H1 (cell line): ENCODE measurements around the gene GRIK4. TPM values are rescaled to one million over a fixed set of nuclear protein-coding genes. Genes with fewer than 3 reads are reported as not detected.

Experiments
- CTCF ChIA-PET: fragments of 300-600 bp; sonication (Branson Sonifier 250); formaldehyde crosslinking; loops from one replicate; lab custom pipeline; 2021; ENCODE audit not compliant: partially characterized antibody; lab: Charles Lee
- POLR2A ChIA-PET: fragments of 300-600 bp; sonication (Branson Sonifier 250); formaldehyde crosslinking; loops from one replicate; lab custom pipeline; 2021; ENCODE audit warnings: inconsistent platforms; ENCODE audit not compliant: partially characterized antibody; lab: Charles Lee
- DNase-seq, 2 experiments: peaks; one replicate each; pipeline versions ENCODE4 v3.0.0 to v3.0.0-alpha.2; 2010 to 2022; ENCODE audit warnings: low spot score in 2 of 2, low read depth in 1 of 2, mixed read lengths in 1 of 2
- FAIRE-seq: peaks from 2 replicates; lab custom pipeline; 2011; peaks lifted over from hg19 to GRCh38; lab: Jason Lieb, UNC
- H2AFZ ChIP-seq: 2 replicates; pipeline ENCODE4 v1.8.1; 2012; ENCODE audit warnings: low read length, inconsistent platforms
- H2AK5ac ChIP-seq: 2 replicates; pipeline ENCODE4 v1.6.1; 2013; ENCODE audit warnings: low read depth, low read length
- H2BK120ac ChIP-seq: replicated peaks from 2 replicates; pipeline ENCODE3; 2013; ENCODE audit warnings: low read depth, low read length, inconsistent platforms
- H2BK12ac ChIP-seq: 2 replicates; pipeline ENCODE4 v1.6.1; 2013; ENCODE audit warnings: low read depth, low read length
- H2BK15ac ChIP-seq: 2 replicates; pipeline ENCODE4 v1.6.1; 2013; ENCODE audit warnings: low read length
- H2BK20ac ChIP-seq: 2 replicates; pipeline ENCODE4 v1.6.1; 2013; ENCODE audit warnings: low read length
- H2BK5ac ChIP-seq: 2 replicates; pipeline ENCODE4 v1.6.1; 2013; ENCODE audit warnings: low read depth, low read length
- H3K14ac ChIP-seq: 2 replicates; pipeline ENCODE4 v1.6.1; 2013; ENCODE audit warnings: inconsistent platforms; ENCODE audit not compliant: insufficient read length
- H3K18ac ChIP-seq: 2 replicates; pipeline ENCODE4 v1.6.1; 2013; ENCODE audit warnings: low read length; ENCODE audit errors: extremely low read depth
- H3K23ac ChIP-seq: 2 replicates; pipeline ENCODE4 v1.6.1; 2013; ENCODE audit warnings: inconsistent platforms; ENCODE audit not compliant: insufficient read length
- H3K23me2 ChIP-seq: 2 replicates; pipeline ENCODE4 v1.6.1; 2013; ENCODE audit warnings: low read depth, low read length
- H3K27ac ChIP-seq: 2 replicates; pipeline ENCODE4 v1.6.1; 2011; ENCODE audit warnings: low read depth, low read length, inconsistent platforms
- H3K27me3 ChIP-seq, 4 experiments: replicated peaks in 1 of 4; 1 replicate in 1 of 4; 2 replicates in 3 of 4; pipeline versions ENCODE4 v1.6.1 to v1.8.1; 2011 to 2013; ENCODE audit warnings: low read length in 3 of 4, mild to moderate bottlenecking in 3 of 4, inconsistent platforms in 2 of 4, mixed read lengths in 2 of 4, moderate library complexity in 1 of 4; ENCODE audit not compliant: control insufficient read depth in 3 of 4, insufficient read depth in 3 of 4; ENCODE audit errors: extremely low read depth in 1 of 4
- H3K36me3 ChIP-seq, 4 experiments: 2 replicates each; pipeline versions ENCODE4 v1.6.1 to v1.8.1; 2011 to 2013; ENCODE audit warnings: mild to moderate bottlenecking in 4 of 4, low read length in 3 of 4, moderate library complexity in 2 of 4, control low read depth in 1 of 4, inconsistent platforms in 1 of 4; ENCODE audit not compliant: insufficient read depth in 4 of 4, control insufficient read depth in 2 of 4
- H3K4ac ChIP-seq: replicated peaks from 2 replicates; pipeline ENCODE3; 2013; ENCODE audit warnings: low read length, low read depth, mixed read lengths, inconsistent platforms; ENCODE audit not compliant: insufficient read length
- H3K4me1 ChIP-seq, 4 experiments: replicated peaks in 1 of 4; 1 replicate in 1 of 4; 2 replicates in 3 of 4; pipeline versions ENCODE4 v1.6.1 to v1.8.1; 2011 to 2013; ENCODE audit warnings: low read length in 3 of 4, inconsistent platforms in 2 of 4, mixed read lengths in 1 of 4; ENCODE audit not compliant: insufficient read depth in 4 of 4, control insufficient read depth in 3 of 4
- H3K4me2 ChIP-seq, 2 experiments: 2 replicates each; pipeline versions ENCODE4 v1.6.1 to v1.8.1; 2011 to 2013; ENCODE audit warnings: low read depth in 2 of 2, low read length in 2 of 2, control low read depth in 1 of 2, inconsistent platforms in 1 of 2, mild to moderate bottlenecking in 1 of 2; ENCODE audit not compliant: insufficient read depth in 1 of 2
- H3K4me3 ChIP-seq, 4 experiments: fragments of 200-600, 300-600 bp in 1 of 4; sonication (generic), shearing (Covaris generic), sonication (Bioruptor Twin) in 1 of 4; 2 replicates each; pipeline versions ENCODE4 v1.5.1 to v1.8.1; 2011 to 2016; ENCODE audit warnings: low read length in 4 of 4, low read depth in 3 of 4, control low read depth in 2 of 4, inconsistent platforms in 2 of 4, mild to moderate bottlenecking in 2 of 4, mixed read lengths in 1 of 4, moderate library complexity in 1 of 4; ENCODE audit not compliant: insufficient read depth in 2 of 4; ENCODE audit errors: extremely low read depth in 1 of 4
- H3K56ac ChIP-seq: replicated peaks from 2 replicates; pipeline ENCODE3; 2013; ENCODE audit warnings: low read depth, mild to moderate bottlenecking, mixed read lengths, low read length, inconsistent platforms; ENCODE audit not compliant: insufficient read length
- H3K79me1 ChIP-seq: 2 replicates; pipeline ENCODE4 v1.6.1; 2013; ENCODE audit warnings: low read depth, low read length, control low read depth
- H3K79me2 ChIP-seq, 2 experiments: 2 replicates each; pipeline versions ENCODE4 v1.6.1 to v1.8.1; 2012 to 2013; ENCODE audit warnings: low read length in 2 of 2, mild to moderate bottlenecking in 2 of 2, inconsistent platforms in 1 of 2; ENCODE audit not compliant: insufficient read depth in 2 of 2, control insufficient read depth in 1 of 2
- H3K9ac ChIP-seq, 4 experiments: replicated peaks in 1 of 4; 1 replicate in 1 of 4; 2 replicates in 3 of 4; pipeline versions ENCODE4 v1.6.1 to v1.8.1; 2011 to 2013; ENCODE audit warnings: low read depth in 3 of 4, low read length in 3 of 4, control low read depth in 2 of 4, mild to moderate bottlenecking in 2 of 4, moderate library complexity in 2 of 4, inconsistent platforms in 1 of 4; ENCODE audit errors: extremely low read depth in 1 of 4
- H3K9me3 ChIP-seq, 2 experiments: 2 replicates each; pipeline versions ENCODE4 v1.6.1 to v1.8.1; 2012 to 2013; ENCODE audit warnings: mild to moderate bottlenecking in 2 of 2, moderate library complexity in 2 of 2, control low read depth in 1 of 2, inconsistent platforms in 1 of 2, low read depth in 1 of 2, low read length in 1 of 2, mixed read lengths in 1 of 2; ENCODE audit not compliant: insufficient read depth in 2 of 2
- H4K20me1 ChIP-seq, 2 experiments: replicated peaks in 1 of 2; 2 replicates each; pipeline versions ENCODE3 to v1.8.1; 2011 to 2013; ENCODE audit warnings: inconsistent platforms in 2 of 2, low read length in 2 of 2, mild to moderate bottlenecking in 1 of 2; ENCODE audit not compliant: insufficient read depth in 2 of 2, control insufficient read depth in 1 of 2
- H4K5ac ChIP-seq: 2 replicates; pipeline ENCODE4 v1.6.1; 2013; ENCODE audit warnings: low read length, low read depth, mixed read lengths, inconsistent platforms; ENCODE audit not compliant: insufficient read length
- H4K8ac ChIP-seq: 2 replicates; pipeline ENCODE4 v1.8.0; 2013; ENCODE audit warnings: mild to moderate bottlenecking, moderate library complexity, low read length, inconsistent platforms; ENCODE audit not compliant: insufficient read depth; ENCODE audit errors: extremely low read depth
- H4K91ac ChIP-seq: replicated peaks from 2 replicates; pipeline ENCODE3; 2013; ENCODE audit warnings: low read length, mixed read lengths, inconsistent platforms; ENCODE audit not compliant: insufficient read length
- E2F6 ChIP-seq: IDR thresholded peaks from 2 replicates; pipeline ENCODE4 v1.6.1; 2012; ENCODE audit warnings: inconsistent platforms
- RAD21 ChIP-seq, 2 experiments: IDR thresholded peaks in 1 of 2; conservative IDR thresholded peaks in 1 of 2; 2 replicates each; pipeline ENCODE4 v1.6.1; 2011; ENCODE audit warnings: low read depth in 2 of 2, low read length in 2 of 2, improper control_type of control experiment in 1 of 2, inconsistent platforms in 1 of 2, mild to moderate bottlenecking in 1 of 2, moderate library complexity in 1 of 2
- RFX5 ChIP-seq: IDR thresholded peaks from 2 replicates; pipeline ENCODE4 v1.6.1; 2011; ENCODE audit warnings: low read depth, low read length, improper control_type of control experiment, borderline replicate concordance
- SIRT6 ChIP-seq: IDR thresholded peaks from one replicate; pipeline ENCODE4 v1.7.1; 2012; ENCODE audit warnings: low read length, inconsistent platforms
- SUZ12 ChIP-seq: fragments of 200-600 bp; sonication (generic); IDR thresholded peaks from 2 replicates; pipeline ENCODE4 v1.6.1; 2012; ENCODE audit warnings: mild to moderate bottlenecking, inconsistent platforms, low read length, moderate library complexity, mixed read lengths
- WGBS, 2 experiments: shearing (Covaris generic) in 1 of 2; methylation state at CpG; one replicate each; pipeline versions ENCODE4 v1.1.6 to v1.1.7; 2013 to 2015; ENCODE audit warnings: low lambda C conversion rate in 2 of 2, mixed read lengths in 2 of 2, inconsistent platforms in 1 of 2, low coverage in 1 of 2, missing lambda C conversion rate in 1 of 2; ENCODE audit not compliant: insufficient replicate concordance in 2 of 2, insufficient coverage in 1 of 2, insufficient read length in 1 of 2; ENCODE audit errors: extremely low coverage in 1 of 2, missing lambda C conversion rate in 1 of 2; 5-methylcytosine and 5-hydroxymethylcytosine counted together
- polyA plus RNA-seq, 7 experiments: library from polyadenylated mRNA; depleted of rRNA in 3 of 7; stranded (reverse) in 5 of 7; unstranded in 2 of 7; fragments of >200 nt in 5 of 7; fragments of 200-250 nt in 2 of 7; gene quantifications; 1 replicate in 5 of 7; 2 replicates in 1 of 7; 4 replicates in 1 of 7; pipeline versions ENCODE4 v1.2.1 to v1.2.3, GENCODE V29; 2011 to 2013; ENCODE audit warnings: missing spikeins in 2 of 7, mixed read lengths in 2 of 7
- total RNA-seq: library from RNA; stranded (reverse); fragmentation: NEBNext Ultra II Directional; extraction: Animal tissue kit (Norgen Biotek cat#: 25700); gene quantifications from 2 replicates; pipeline ENCODE4 v1.2.1, GENCODE V29; 2021

Gene GRIK4
- total and polyA plus RNA-seq, 2 of the 8 experiments (the other 6 are each of a cell fraction or from before 2014, with no cell fraction given): 1.2 to 2.9 TPM

- Histone ChIP-seq H4K20me1 (peaks cover 0 to 4% of the 10 kb centered on the region in 2 experiments), H3K14ac (no peak overlapping the region), H2BK120ac (no peak overlapping the region), H3K18ac (no peak overlapping the region), H3K56ac (no peak overlapping the region), H2BK12ac (no peak overlapping the region), H3K79me2 (no peaks in the 10 kb centered on the region), H4K8ac (no peak overlapping the region), H2AFZ (no peak overlapping the region), H3K27me3 (peaks cover 0 to 5% (median 2%) of the 10 kb centered on the region in 4 experiments; a peak in 5 of 7 replicates), H4K91ac (no peak overlapping the region), H3K4me2 (no peak overlapping the region), H2BK15ac (no peak overlapping the region), H2BK5ac (no peak overlapping the region), H3K79me1 (no peaks in the 10 kb centered on the region), H3K23ac (no peak overlapping the region), H3K4me1 (peaks cover 0 to 8% (median 2%) of the 10 kb centered on the region in 4 experiments; a peak in 2 of 7 replicates), H4K5ac (no peak overlapping the region), H3K4ac (no peak overlapping the region), H3K23me2 (no peaks in the 10 kb centered on the region), H2AK5ac (no peak overlapping the region), H3K4me3 (no peak overlapping the region), H3K9me3 (no peaks in the 10 kb centered on the region), H2BK20ac (no peak overlapping the region), H3K9ac (no peak overlapping the region), H3K36me3 (no peaks in the 10 kb centered on the region), H3K27ac (no peak overlapping the region)
- 90% methylated on average over 15 of the region's 15 CpGs; no CpG with 5 or more reads in 1 of the 2 experiments for WGBS, 2 experiments
- DNase-seq (no peak), FAIRE-seq (no peak)
- CTCF ChIA-PET: interaction anchor here (0.8 to 13.5 kb wide), 15 partner anchors 9 to 123 kb away, joined by 3 to 155 read pairs (median 6); no protein-coding TSS in a partner anchor
- POLR2A ChIA-PET: interaction anchor here (1.0 kb wide), 1 partner anchor 78 kb away, joined by 3 read pairs; no protein-coding TSS in a partner anchor
- TF ChIP-seq RFX5 (no peak), SUZ12 (no peak), RAD21 (IDR thresholded peaks at IDR 0.05 in 1 of 2, conservative IDR thresholded peaks at IDR 0.05 in 1 of 2; ENCODE audit: low read depth in 2 of 2, low read length in 2 of 2) (no peak), SIRT6 (no peak), E2F6 (no peak)
These were observed 122.3 kb downstream of the GRIK4 start for GRCh38 chr11:120633616-120634393.
